Measurements from ENCODE around the gene LCT. TPM values are rescaled to one million over a fixed set of nuclear protein-coding genes. Genes with fewer than 3 reads are reported as not detected.

Gene LCT
- total and polyA plus RNA-seq, 2 donors (not counting 1 experiment from before 2014, with no cell fraction given), result under 0.01 TPM; not detected in 1

DNA sequence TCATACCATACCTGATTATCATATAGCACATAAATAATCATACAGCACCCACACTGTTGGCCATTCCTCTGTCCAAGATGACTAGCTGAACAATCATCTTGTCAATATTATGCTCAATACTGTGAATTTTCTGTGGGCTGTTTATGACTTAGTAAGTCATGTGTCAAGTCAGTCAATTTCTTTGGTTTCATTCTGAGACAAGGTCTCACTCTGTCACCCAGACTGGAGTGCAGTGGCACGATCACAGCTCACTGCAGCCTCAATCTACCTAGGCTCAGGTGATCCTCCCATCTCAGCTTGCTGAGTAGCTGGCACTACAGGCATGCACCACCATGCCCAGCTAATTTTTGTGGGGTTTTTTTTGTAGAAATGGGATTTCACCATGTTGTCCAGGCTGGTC is 33.6 kb upstream of the LCT start:
- H3K79me2 ChIP-seq (ENCODE audit: control insufficient read depth, insufficient read depth, low read length), result peaks cover 7% of the 10 kb centered on the region
- H3K27ac ChIP-seq (ENCODE audit: insufficient read depth, low read length), result no peak overlapping the region
- no peak overlapping the region for H3K9ac ChIP-seq (ENCODE audit: insufficient read depth, low read length)
- H3K4me2 ChIP-seq (ENCODE audit: extremely low read depth, insufficient read depth, low read length), result no peak overlapping the region
- no peaks in the 10 kb centered on the region for H4K20me1 ChIP-seq (ENCODE audit: control insufficient read depth, extremely low read depth, insufficient read depth, low read length)
- H3K27me3 ChIP-seq (ENCODE audit: control insufficient read depth, insufficient read depth, low read length), result no peaks in the 10 kb centered on the region
- peaks cover 1% of the 10 kb centered on the region for H3K36me3 ChIP-seq (ENCODE audit: control insufficient read depth, insufficient read depth, low read length)
- H2AFZ ChIP-seq (ENCODE audit: low read length), result no peak overlapping the region
- no peak for DNase-seq (ENCODE audit: low read depth in 2 of 2)
- peaks cover 3% of the 10 kb centered on the region for H3K4me1 ChIP-seq (ENCODE audit: control insufficient read depth, extremely low read depth, insufficient read depth, low read length)
- no peak for TF ChIP-seq EZH2 (IDR thresholded peaks at IDR 0.05; ENCODE audit: low read length, missing control alignments)
- TF ChIP-seq, protein P1, sequence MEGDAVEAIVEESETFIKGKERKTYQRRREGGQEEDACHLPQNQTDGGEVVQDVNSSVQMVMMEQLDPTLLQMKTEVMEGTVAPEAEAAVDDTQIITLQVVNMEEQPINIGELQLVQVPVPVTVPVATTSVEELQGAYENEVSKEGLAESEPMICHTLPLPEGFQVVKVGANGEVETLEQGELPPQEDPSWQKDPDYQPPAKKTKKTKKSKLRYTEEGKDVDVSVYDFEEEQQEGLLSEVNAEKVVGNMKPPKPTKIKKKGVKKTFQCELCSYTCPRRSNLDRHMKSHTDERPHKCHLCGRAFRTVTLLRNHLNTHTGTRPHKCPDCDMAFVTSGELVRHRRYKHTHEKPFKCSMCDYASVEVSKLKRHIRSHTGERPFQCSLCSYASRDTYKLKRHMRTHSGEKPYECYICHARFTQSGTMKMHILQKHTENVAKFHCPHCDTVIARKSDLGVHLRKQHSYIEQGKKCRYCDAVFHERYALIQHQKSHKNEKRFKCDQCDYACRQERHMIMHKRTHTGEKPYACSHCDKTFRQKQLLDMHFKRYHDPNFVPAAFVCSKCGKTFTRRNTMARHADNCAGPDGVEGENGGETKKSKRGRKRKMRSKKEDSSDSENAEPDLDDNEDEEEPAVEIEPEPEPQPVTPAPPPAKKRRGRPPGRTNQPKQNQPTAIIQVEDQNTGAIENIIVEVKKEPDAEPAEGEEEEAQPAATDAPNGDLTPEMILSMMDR (conservative IDR thresholded peaks at IDR 0.05 in 1 of 2, IDR thresholded peaks at IDR 0.05 in 1 of 2; ENCODE audit: low read depth in 1 of 2, low read length in 2 of 2), result no peak
- no peaks in the 10 kb centered on the region for H3K9me3 ChIP-seq (ENCODE audit: control insufficient read depth, insufficient read depth, low read depth, low read length)
- no peak overlapping the region for H3K4me3 ChIP-seq (replicated peaks in 1 of 4; ENCODE audit: control extremely low read depth in 1 of 4, insufficient read depth in 1 of 4, low read depth in 3 of 4, low read length in 4 of 4)

DNA sequence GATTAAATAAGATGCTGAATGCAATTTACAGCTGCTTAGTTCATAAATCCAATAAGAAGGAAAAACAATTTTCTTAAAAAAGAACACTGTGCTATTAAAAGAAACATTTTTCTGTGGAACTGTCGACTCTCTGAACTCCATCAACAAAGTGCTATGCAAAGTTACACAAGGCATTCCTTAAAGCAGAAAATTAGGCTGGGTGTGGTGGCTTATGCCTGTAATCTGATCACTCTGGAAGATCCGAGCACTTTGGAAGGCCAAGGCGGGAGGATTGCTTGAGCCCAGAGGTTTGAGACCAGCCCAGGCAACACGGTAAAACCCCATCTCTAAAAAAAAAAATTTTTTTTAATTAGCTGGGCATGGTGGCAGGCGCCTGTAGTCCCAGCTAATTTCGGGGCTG is 26.2 kb upstream of the LCT start:
- no peak for TF ChIP-seq EZH2 (IDR thresholded peaks at IDR 0.05; ENCODE audit: low read length, missing control alignments)
- DNase-seq (ENCODE audit: low read depth in 2 of 2), result peak in 1 of 2 donors; percentile 50

DNA sequence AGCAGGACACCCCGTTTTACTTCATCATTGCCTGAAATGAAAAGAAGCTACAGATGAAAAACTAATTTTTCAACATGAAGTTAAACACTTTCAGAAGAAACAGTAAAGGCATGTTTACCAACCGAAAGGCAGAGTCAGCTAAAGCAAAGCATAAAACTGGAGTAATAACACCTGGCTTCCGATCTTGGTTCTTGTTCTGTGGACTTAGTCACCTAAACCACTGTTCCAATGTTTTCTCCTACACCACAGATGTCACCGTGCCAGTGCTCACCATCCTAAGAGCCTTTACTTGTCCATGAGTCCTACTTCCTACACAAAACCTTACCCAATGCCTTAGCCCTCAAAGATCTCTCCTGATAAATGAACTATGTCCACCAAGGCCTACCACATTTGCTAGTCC is 25.7 kb upstream of the LCT start:
- no peaks in the 10 kb centered on the region for H3K79me2 ChIP-seq (ENCODE audit: control insufficient read depth, insufficient read depth, low read length)
- H3K4me3 ChIP-seq (replicated peaks in 1 of 4; ENCODE audit: control extremely low read depth in 1 of 4, insufficient read depth in 1 of 4, low read depth in 3 of 4, low read length in 4 of 4), result no peak overlapping the region
- H3K36me3 ChIP-seq (ENCODE audit: control insufficient read depth, insufficient read depth, low read length), result peaks cover under 1% of the 10 kb centered on the region
- H3K4me1 ChIP-seq (ENCODE audit: control insufficient read depth, extremely low read depth, insufficient read depth, low read length), result no peaks in the 10 kb centered on the region
- no peak overlapping the region for H3K4me2 ChIP-seq (ENCODE audit: extremely low read depth, insufficient read depth, low read length)
- no peak overlapping the region for H2AFZ ChIP-seq (ENCODE audit: low read length)
- no peaks in the 10 kb centered on the region for H4K20me1 ChIP-seq (ENCODE audit: control insufficient read depth, extremely low read depth, insufficient read depth, low read length)
- DNase-seq (ENCODE audit: low read depth in 2 of 2), result no peak
- no peak overlapping the region for H3K9ac ChIP-seq (ENCODE audit: insufficient read depth, low read length)
- no peak for TF ChIP-seq EZH2 (IDR thresholded peaks at IDR 0.05; ENCODE audit: low read length, missing control alignments)
- TF ChIP-seq, protein P1 (conservative IDR thresholded peaks at IDR 0.05 in 1 of 2, IDR thresholded peaks at IDR 0.05 in 1 of 2; ENCODE audit: low read depth in 1 of 2, low read length in 2 of 2), result no peak
- H3K27me3 ChIP-seq (ENCODE audit: control insufficient read depth, insufficient read depth, low read length), result no peaks in the 10 kb centered on the region
- no peak overlapping the region for H3K27ac ChIP-seq (ENCODE audit: insufficient read depth, low read length)
- H3K9me3 ChIP-seq (ENCODE audit: control insufficient read depth, insufficient read depth, low read depth, low read length), result no peaks in the 10 kb centered on the region

More for the DNA sequence above, 26.2 kb upstream of the LCT start:
- Histone ChIP-seq H3K9me3 (ENCODE audit: control insufficient read depth, insufficient read depth, low read depth, low read length) (no peaks in the 10 kb centered on the region), H4K20me1 (ENCODE audit: control insufficient read depth, extremely low read depth, insufficient read depth, low read length) (no peaks in the 10 kb centered on the region), H2AFZ (ENCODE audit: low read length) (no peak overlapping the region), H3K27me3 (ENCODE audit: control insufficient read depth, insufficient read depth, low read length) (no peaks in the 10 kb centered on the region), H3K36me3 (ENCODE audit: control insufficient read depth, insufficient read depth, low read length) (no peaks in the 10 kb centered on the region), H3K4me2 (ENCODE audit: extremely low read depth, insufficient read depth, low read length) (no peak overlapping the region), H3K4me1 (ENCODE audit: control insufficient read depth, extremely low read depth, insufficient read depth, low read length) (no peaks in the 10 kb centered on the region), H3K27ac (ENCODE audit: insufficient read depth, low read length) (no peak overlapping the region), H3K4me3 (replicated peaks in 1 of 4; ENCODE audit: control extremely low read depth in 1 of 4, insufficient read depth in 1 of 4, low read depth in 3 of 4, low read length in 4 of 4) (no peak overlapping the region), H3K9ac (ENCODE audit: insufficient read depth, low read length) (no peak overlapping the region), H3K79me2 (ENCODE audit: control insufficient read depth, insufficient read depth, low read length) (no peaks in the 10 kb centered on the region)

Measured in fibroblast of lung (primary cell).